Measurements from ENCODE around the gene SUN5. TPM values are rescaled to one million over a fixed set of nuclear protein-coding genes. Genes with fewer than 3 reads are reported as not detected.

SUN5 gene
- total RNA-seq, 2 experiments from 2014 or later = not detected

DNA sequence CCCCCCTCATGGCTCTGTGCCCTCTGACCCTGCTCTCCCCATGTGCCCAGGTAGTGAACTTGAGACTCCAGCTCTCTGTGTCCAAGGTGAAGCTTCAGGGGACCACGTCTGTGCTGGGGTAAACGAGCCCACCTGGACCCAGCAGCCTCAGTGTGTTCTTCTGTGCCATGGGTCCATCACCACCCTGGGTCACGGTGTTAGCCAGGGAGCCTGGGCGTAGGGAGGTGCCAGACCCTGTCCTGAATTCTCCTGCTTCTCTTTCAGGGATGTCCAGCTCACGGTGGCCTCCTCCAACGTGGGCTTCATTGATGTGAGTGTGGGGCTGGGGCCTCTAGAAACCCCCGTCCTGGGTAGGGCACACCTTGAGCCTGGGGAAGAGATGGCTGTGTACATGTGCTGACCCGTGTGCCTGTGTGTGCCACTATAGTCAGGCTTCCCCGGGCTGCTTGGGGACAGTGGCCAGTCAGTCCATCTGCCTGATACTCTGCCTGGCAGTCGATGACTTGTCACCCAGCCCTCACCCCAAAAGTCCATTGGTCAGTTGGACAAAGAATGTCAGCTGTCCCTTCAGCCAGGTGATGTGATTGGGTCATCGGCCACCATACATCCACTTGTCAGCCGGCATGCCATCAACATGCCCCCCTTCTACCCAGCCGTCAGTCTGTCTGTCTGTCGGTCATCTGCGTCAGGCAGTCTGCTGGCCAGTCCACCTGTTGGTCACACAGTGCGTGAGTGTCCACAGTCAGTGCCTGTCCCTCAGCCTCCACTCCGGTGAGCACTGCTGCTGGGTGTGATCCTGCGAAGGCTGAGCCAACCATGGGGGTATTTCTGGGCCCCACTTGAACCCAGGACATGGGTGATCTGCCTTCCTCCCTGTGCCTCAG lies 16.3 kb upstream of the SUN5 start:
- no peaks in the 10 kb centered on the region for H3K36me3 Mint-ChIP-seq (ENCODE audit: low read depth)
- ChIA-PET POLR2A (no interaction called here), CTCF (no interaction called here)

DNA sequence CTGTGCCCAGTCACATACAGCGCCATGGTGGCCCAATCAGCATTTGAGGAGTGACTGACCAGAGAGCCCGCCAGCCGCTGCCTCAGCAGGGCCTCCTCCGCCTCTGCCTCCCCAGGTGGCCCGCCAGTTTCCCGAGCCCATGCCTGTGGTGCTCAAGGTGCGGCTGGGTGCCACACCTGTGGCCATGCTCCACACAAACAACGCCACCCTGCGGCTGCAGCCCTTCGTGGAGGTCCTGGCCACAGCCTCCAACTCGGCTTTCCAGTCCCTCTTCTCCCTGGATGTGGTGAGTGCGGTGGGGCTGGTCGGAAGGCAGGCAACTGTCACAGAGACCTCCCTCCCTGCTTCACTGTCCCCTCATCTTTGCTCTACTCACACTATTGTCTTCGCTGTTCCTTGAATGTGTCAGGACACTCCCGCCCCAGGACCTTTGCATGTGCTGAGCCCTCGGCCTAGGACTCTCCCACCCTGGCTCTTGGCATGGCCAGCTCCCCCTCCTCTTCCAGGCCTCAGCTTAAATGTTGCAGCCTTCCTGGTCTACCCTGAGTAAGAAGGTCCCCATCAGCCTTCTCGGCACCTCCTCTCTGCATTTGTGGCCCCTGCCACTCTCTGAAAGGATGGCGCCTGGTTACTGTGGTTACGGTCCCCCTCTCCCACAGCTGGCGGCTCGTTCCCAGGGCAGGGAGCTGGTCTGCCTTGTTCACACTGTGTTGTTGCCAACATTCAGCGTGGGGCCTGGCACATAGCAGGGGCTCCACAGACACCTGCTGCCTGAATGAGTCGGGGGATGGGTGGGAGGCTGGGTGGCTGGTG lies 15.4 kb upstream of the SUN5 start:
- Mint-ChIP-seq H3K27ac (no peak overlapping the region), H3K9me3 (no peaks in the 10 kb centered on the region), H3K27me3 (no peaks in the 10 kb centered on the region), H3K4me1 (ENCODE audit: low read depth) (no peaks in the 10 kb centered on the region), H3K4me3 (no peak overlapping the region), H3K36me3 (ENCODE audit: low read depth) (no peaks in the 10 kb centered on the region)
- DNase-seq = no peak
- TF ChIP-seq CTCF (IDR thresholded peaks at IDR 0.05) = no peak
- intact Hi-C loops (cut with micrococcal nuclease) = no loop called here
- ChIA-PET POLR2A (no interaction called here), CTCF (no interaction called here)
- ATAC-seq = no peak

More for the DNA sequence above, 16.3 kb upstream of the SUN5 start:
- intact Hi-C loops (cut with micrococcal nuclease) = no loop called here
- no peak for ATAC-seq
- Mint-ChIP-seq H3K4me3 (no peak overlapping the region), H3K9me3 (no peaks in the 10 kb centered on the region), H3K4me1 (ENCODE audit: low read depth) (no peaks in the 10 kb centered on the region), H3K27ac (no peak overlapping the region), H3K27me3 (no peaks in the 10 kb centered on the region)
- DNase-seq = no peak
- TF ChIP-seq CTCF (IDR thresholded peaks at IDR 0.05) = no peak

- TF ChIP-seq CTCF (IDR thresholded peaks at IDR 0.05) = no peak
- H3K4me3 Mint-ChIP-seq = no peak overlapping the region
- H3K36me3 Mint-ChIP-seq (ENCODE audit: low read depth) = no peaks in the 10 kb centered on the region
- ATAC-seq (no peak), DNase-seq (no peak)
- ChIA-PET CTCF (interaction anchor here (1.0 to 1.1 kb wide), 2 partner anchors 14 to 73 kb away, joined by 3 read pairs; partner anchors contain the start of gene SUN5), POLR2A (no interaction called here)
- H3K9me3 Mint-ChIP-seq = no peaks in the 10 kb centered on the region
- no peaks in the 10 kb centered on the region for H3K27me3 Mint-ChIP-seq
- intact Hi-C loops (cut with micrococcal nuclease) = no loop called here
- H3K4me1 Mint-ChIP-seq (ENCODE audit: low read depth) = no peaks in the 10 kb centered on the region
- no peak overlapping the region for H3K27ac Mint-ChIP-seq
Observed at GRCh38 chr20:33018169-33018931, 14.1 kb upstream of the SUN5 start.

GRCh38 chr20:33017542-33017941 lies 13.3 kb upstream of the SUN5 start:
- no peaks in the 10 kb centered on the region for H3K9me3 Mint-ChIP-seq
- intact Hi-C loops (cut with micrococcal nuclease) = no loop called here
- no peaks in the 10 kb centered on the region for H3K27me3 Mint-ChIP-seq
- H3K36me3 Mint-ChIP-seq (ENCODE audit: low read depth) = no peaks in the 10 kb centered on the region
- ATAC-seq (no peak), DNase-seq (no peak)
- H3K4me3 Mint-ChIP-seq = no peak overlapping the region
- no peaks in the 10 kb centered on the region for H3K4me1 Mint-ChIP-seq (ENCODE audit: low read depth)
- TF ChIP-seq CTCF (IDR thresholded peaks at IDR 0.05) = no peak
- ChIA-PET CTCF (interaction anchor here (1.0 to 1.1 kb wide), 2 partner anchors 13 to 72 kb away, joined by 3 read pairs; partner anchors contain the start of gene SUN5), POLR2A (no interaction called here)
- no peak overlapping the region for H3K27ac Mint-ChIP-seq

Measured in activated CD8-positive, alpha-beta T cell treated with anti-CD3 and anti-CD28 coated beads for 36 hours (primary cell).